Measurements from ENCODE around the gene SNN. TPM values are rescaled to one million over a fixed set of nuclear protein-coding genes. Genes with fewer than 3 reads are reported as not detected.

The SNN gene
- total and polyA plus RNA-seq, 2 experiments from 2014 or later, result 28.3 to 41.8 TPM

DNA sequence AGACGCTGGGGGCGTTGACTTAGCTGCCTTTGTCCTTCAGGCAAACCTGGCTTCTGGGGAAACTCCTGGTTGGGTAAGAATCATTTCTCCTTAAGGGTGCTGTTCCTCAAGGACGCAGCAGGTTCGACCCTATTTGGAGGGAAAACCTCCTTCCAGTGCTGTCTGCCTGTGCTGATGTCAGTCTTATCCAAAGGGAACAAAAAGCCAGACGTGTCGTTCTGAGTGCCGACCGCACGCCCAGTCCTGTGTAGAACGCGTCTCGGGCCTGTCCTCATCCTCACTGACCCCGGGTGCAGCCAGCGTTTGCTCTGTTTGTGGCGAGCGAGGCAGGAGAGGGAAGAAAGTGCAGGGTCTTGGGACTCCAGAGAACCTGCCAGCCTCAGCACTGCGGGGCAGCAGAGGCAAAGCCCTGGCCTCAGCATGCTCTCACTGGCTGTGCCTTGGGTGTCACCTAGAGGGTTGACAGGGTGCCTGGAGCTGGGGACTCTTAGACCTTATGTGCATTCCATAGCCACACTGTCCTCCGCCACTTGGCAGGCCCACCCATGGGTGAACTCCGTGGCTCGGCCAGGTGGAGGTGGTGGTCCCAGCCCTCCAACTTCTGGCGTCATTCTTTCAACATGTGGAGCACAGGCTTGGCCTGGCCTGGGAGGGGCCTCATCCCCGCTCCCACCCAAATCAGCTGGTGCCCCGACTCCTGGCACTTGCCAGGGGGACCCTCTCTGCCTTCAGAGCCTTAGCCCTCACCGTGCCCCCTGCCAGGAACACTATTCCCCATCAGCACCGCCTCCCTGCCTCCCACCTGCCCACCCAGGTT lies 6.0 kb downstream of the SNN start:
- H3K9me3 ChIP-seq (ENCODE audit: low read depth), result no peaks in the 10 kb centered on the region
- H3K36me3 ChIP-seq, result peaks cover 10% of the 10 kb centered on the region
- peaks cover 13% of the 10 kb centered on the region for H3K4me1 ChIP-seq (ENCODE audit: low read depth)
- TF ChIP-seq, protein P1, sequence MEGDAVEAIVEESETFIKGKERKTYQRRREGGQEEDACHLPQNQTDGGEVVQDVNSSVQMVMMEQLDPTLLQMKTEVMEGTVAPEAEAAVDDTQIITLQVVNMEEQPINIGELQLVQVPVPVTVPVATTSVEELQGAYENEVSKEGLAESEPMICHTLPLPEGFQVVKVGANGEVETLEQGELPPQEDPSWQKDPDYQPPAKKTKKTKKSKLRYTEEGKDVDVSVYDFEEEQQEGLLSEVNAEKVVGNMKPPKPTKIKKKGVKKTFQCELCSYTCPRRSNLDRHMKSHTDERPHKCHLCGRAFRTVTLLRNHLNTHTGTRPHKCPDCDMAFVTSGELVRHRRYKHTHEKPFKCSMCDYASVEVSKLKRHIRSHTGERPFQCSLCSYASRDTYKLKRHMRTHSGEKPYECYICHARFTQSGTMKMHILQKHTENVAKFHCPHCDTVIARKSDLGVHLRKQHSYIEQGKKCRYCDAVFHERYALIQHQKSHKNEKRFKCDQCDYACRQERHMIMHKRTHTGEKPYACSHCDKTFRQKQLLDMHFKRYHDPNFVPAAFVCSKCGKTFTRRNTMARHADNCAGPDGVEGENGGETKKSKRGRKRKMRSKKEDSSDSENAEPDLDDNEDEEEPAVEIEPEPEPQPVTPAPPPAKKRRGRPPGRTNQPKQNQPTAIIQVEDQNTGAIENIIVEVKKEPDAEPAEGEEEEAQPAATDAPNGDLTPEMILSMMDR (IDR thresholded peaks at IDR 0.05; ENCODE audit: low read depth, low read length), result no peak
- H3K27me3 ChIP-seq, result no peaks in the 10 kb centered on the region
- no peak overlapping the region for H3K4me3 ChIP-seq
- peak overlapping the region; percentile 19 for H3K27ac ChIP-seq
- no peak for DNase-seq (ENCODE audit: low read depth in 1 of 2, low spot score in 1 of 2)

DNA sequence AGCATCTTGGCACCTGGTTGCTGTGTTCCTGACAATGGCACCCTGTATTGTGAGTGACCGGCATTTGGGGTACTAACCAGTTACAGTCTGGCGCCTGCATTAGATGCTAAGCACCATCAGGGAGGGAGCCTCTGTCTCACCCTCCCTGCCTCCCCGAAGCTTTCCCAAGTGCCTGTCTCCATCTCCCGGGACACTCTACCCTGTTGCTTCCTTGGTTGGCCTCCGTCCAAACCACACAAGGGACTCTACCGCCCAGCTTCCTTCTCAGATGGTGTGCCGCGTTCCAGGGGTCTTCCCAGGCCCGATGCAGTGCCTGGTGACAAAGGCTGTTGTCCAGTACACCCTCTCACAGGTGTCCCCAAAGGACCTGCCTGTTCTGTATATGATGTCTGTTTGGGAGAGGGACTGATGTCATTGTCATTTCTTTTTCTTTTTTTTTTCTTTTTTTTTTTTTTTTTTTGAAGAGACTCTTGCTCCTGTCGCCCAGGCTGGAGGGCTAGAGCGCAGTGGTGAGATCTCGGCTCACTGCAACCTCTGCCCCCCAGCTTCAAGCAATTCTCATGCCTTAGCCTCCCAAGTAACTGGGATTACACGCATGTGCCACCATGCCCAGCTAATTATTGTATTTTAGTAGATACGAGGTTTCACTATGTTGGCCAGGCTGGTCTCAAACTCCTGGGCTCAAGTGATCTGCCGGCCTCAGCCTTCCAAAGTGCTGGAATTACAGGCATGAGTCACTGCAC lies 6.7 kb downstream of the SNN start:
- peaks cover 13% of the 10 kb centered on the region for H3K4me1 ChIP-seq (ENCODE audit: low read depth)
- H3K9me3 ChIP-seq (ENCODE audit: low read depth), result no peaks in the 10 kb centered on the region
- peak in 1 of 2 donors; percentile 57 for DNase-seq (ENCODE audit: low read depth in 1 of 2, low spot score in 1 of 2)
- TF ChIP-seq, protein P1 (IDR thresholded peaks at IDR 0.05; ENCODE audit: low read depth, low read length), result no peak
- H3K4me3 ChIP-seq, result no peak overlapping the region
- H3K27ac ChIP-seq, result peak overlapping the region; percentile 19
- H3K27me3 ChIP-seq, result no peaks in the 10 kb centered on the region
- H3K36me3 ChIP-seq, result peaks cover 10% of the 10 kb centered on the region

DNA sequence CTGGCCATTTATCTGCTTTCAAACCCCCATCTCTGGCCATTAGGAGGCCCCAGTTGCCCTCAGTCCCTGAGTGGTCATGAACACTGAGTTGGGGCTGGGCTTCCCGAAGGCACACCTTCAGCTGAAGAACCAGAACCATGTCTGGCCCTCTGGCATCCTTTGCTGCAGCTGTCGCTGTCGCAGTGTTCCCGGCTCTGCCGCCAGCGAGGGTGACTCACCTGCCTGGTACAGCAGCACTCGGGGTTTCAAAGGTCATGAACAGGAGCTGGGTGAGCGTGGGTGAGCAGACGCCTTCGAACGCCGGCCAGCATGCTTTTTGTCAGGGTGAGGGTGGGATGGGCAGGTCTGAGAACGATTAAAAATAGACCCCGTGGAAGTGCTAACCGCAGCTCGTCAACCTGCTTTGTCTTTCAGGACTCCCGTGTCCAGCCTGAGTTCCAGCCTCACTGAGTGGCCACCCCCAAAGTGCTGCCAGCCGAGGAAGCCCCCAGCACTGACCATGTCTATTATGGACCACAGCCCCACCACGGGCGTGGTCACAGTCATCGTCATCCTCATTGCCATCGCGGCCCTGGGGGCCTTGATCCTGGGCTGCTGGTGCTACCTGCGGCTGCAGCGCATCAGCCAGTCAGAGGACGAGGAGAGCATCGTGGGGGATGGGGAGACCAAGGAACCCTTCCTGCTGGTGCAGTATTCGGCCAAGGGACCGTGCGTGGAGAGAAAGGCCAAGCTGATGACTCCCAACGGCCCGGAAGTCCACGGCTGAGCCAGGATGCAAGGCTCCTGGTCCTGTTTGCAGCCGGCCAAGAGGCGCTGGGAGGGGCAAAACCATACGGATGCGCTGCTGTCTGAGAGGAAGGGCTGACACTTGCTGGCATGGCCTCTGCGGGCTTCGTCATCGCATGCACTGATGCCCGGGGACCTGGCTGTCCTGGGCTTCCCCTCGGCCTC lies 7.6 kb downstream of the SNN start:
- DNase-seq (ENCODE audit: low read depth in 1 of 2, low spot score in 1 of 2), result no peak
- TF ChIP-seq, protein P1 (IDR thresholded peaks at IDR 0.05; ENCODE audit: low read depth, low read length), result no peak
- no peak overlapping the region for H3K4me3 ChIP-seq
- H3K4me1 ChIP-seq (ENCODE audit: low read depth), result peaks cover 13% of the 10 kb centered on the region
- peaks cover 10% of the 10 kb centered on the region for H3K36me3 ChIP-seq
- no peaks in the 10 kb centered on the region for H3K9me3 ChIP-seq (ENCODE audit: low read depth)
- H3K27me3 ChIP-seq, result no peaks in the 10 kb centered on the region
- peak overlapping the region; percentile 51 for H3K27ac ChIP-seq

DNA sequence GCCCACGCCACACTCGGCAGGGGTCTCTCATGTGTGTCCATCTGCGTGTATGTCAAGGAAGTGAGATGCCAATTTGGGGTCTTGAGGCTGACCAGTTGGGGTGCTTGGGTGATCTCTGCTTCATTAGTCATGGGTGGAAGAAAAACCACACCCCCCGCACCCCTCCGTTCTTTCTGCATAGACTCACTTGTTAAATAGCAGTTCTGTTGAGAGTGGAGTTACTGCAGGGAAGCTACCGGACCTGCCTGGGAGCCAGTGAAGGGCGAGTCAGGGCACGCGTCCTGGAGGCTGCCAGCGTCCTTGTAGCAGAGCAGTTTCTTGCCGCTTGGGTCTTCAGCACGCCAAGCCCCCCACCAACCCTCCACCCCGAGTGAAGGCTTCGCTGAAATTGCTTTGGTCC lies 8.5 kb downstream of the SNN start:
- Histone ChIP-seq H3K9me3 (ENCODE audit: low read depth) (no peaks in the 10 kb centered on the region), H3K27ac (peak overlapping the region; percentile 77), H3K4me1 (ENCODE audit: low read depth) (peaks cover 13% of the 10 kb centered on the region), H3K27me3 (no peaks in the 10 kb centered on the region), H3K4me3 (no peak overlapping the region), H3K36me3 (peaks cover 10% of the 10 kb centered on the region)
- DNase-seq (ENCODE audit: low read depth in 1 of 2, low spot score in 1 of 2), result no peak
- TF ChIP-seq, protein P1 (IDR thresholded peaks at IDR 0.05; ENCODE audit: low read depth, low read length), result no peak

DNA sequence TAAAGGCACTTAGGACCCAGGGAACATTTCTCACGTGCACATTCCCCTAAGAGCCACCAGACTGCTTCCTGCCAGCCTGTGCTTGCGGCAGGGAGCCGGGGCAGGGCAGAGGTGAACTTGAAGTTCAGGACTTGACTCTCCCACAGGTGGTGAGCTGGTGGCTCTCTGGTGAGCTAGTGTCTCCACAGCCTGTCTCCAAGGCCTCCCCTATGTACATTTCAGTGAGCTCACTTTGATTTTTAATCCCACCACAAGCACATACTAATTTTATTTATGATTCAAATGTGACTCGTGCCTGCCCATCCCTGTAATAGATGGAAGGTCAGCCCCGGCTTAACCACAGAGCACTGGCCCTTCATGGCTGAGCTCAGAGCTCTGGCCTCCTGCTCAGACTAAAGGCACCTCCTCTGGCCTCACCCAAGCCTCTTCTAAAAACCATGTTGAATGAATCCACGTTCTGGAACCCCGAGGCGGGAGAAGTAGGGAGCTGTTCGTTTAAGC lies 9.2 kb downstream of the SNN start:
- Histone ChIP-seq H3K36me3 (peaks cover 14% of the 10 kb centered on the region), H3K9me3 (ENCODE audit: low read depth) (no peaks in the 10 kb centered on the region), H3K4me1 (ENCODE audit: low read depth) (peaks cover 13% of the 10 kb centered on the region)

More for the DNA sequence above, 9.2 kb downstream of the SNN start:
- TF ChIP-seq, protein P1 (IDR thresholded peaks at IDR 0.05; ENCODE audit: low read depth, low read length), result no peak
- peak overlapping the region; percentile 77 for H3K27ac ChIP-seq
- H3K27me3 ChIP-seq, result no peaks in the 10 kb centered on the region
- H3K4me3 ChIP-seq, result no peak overlapping the region
- DNase-seq (ENCODE audit: low read depth in 1 of 2, low spot score in 1 of 2), result peak in 1 of 2 donors; percentile 40

Measured in cardiac muscle cell (in vitro differentiated cells and primary cell).